GM18511 (cell line): ENCODE results near the gene ADGRA1.

Experiments used
- ATAC-seq: cut with Tn5 transposase; IDR thresholded peaks from one replicate; pipeline ENCODE4 v1.9.1; 2021; ENCODE audit warnings: mild to moderate bottlenecking, moderate library complexity; ENCODE audit not compliant: unreplicated experiment

Gene ADGRA1

DNA sequence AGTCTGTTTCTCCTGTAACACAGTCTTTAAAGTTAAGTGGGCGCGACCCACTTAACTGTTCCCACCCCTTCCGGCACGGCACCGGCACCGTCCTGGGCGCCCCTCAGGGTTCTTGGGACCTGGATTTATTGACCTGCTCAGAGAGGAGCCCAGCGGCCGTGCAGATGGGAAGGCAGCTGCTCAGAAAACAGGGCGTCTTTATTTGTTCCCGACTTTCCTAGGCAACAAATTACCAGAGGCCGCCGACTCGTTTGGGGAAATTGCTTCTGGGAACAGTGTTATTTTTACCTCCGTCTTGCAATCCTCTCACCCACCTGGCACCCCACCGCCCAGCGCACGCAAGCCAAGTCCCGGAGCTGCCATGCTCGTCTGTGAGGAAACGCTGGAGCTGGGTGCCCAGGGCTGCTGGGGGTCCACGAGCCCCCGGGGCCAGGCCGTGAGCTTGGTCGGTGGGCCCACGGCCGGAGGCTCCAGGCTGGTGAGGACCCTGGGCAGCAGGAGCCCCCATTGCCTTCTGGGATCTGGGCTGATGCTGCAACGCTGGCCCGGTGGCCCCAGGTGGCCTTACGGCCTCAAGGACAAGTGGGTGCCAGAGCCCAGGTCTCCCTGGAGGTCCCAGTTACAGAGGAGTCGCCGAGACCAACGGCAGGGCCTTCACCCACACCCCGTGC is 14.9 kb upstream of the ADGRA1 start:
- no peak for ATAC-seq

DNA sequence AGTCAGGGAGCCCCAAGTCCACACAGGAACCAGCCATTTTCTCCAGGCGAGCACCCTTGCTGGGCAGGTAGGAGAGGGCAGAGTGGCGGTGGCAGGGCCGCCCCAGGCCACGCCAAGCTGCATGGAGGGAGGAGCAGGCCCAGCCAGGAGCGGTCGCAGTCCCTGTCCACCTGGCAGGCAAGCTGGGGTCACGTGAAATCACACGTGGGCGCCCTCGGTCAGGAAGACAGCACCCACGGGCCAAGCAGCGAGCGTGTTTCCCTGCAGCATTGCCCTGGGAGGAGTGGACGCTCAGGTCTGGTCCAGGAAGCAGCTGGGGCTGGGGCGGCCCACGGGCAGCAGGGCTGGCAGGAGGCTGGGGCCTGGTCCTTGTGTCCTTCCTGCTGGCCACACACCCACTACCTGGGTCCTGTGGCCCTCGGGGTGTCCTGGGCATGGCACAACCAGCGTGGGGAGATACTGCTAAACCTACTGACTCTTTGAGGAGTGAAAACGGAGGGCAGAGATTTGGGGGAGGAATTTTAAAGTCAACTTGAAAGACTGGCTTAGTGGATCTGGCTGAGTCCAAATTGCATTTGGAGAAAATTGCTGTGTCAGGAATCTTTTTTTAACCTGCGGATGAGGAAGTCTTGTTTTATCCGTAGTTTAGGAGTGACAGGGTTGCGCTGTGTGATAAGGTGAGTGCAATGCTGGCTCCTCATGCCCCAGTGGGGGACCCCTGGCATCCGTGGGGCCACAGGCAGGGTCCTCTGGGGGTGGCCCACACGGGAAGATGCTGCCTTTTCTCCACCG is 12.2 kb upstream of the ADGRA1 start:
- no peak for ATAC-seq

DNA sequence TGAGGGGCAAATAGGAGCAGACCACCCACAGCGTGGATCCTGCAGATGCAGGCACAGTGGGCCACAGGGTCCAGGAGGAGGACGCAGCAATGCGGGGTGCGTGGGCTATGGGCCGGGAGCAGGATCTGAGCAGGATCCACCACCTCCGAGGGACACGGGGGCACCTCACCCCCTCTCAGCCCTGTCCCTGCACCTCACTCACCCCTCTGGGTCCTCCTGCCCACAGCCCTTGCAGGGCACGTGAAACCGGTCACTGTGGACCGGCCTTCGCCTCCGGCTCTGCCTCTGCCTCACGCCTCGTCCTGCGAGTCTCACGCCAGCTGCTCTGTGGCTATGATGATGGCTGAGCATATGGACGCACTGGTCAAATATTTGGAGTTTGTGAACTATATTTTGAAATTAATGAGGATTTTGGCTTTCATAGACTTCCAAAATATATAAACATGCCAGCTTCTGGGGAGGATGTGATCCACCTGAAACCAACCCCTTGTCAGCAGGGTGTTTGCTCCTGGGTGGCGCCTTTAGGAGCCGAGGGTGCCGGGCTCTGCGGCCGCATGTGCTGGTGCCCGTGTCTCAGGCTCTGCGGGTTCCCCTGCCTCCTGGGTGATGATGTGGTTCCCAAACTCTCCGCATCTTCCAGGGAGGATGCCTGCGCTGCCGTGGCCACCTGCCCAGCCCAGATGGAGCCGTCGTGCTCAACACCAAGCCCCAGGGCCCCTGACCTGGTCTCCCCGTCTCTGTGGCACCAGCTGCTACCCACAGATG is 11.3 kb upstream of the ADGRA1 start:
- no peak for ATAC-seq

DNA sequence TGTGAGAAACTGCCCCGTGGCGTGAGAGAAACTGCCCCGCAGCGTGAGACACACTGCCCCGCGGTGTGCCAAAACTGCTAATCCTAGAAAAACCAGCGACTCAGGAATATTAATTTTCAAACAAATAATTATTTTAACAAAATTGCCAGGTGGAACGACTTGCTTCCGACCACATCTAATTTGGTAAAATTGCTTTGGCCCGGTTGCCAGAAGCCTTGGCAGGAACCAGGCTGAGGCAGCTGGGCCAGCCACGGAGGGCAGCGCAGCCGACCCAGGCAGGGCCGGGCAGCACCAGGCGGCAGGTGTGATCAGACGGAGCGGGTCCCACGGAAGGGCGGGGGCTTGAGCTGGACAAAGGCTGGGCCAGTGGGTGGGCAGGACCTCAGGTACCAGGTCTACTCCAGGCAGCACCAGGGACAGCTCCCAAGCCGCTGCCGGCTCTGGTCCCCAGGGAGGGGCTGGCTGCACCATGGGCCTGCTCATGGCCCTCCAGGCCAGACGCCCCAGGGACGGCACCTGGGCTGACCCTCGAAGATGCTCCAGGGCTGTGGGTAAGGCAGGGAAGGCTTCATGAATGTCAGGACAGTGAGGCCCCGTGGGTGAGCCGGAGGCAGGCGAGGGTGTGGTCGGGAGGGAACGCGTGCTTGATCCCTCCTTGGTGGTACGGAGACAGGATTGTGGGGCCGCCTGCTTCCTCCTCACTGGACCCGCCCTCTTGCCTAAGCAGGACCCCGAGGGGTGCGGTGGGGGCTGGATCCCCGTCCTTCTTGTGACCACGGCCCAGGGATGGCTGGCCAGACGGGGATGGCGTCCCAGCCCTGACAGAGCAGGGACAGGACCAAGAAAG is 7.7 kb upstream of the ADGRA1 start:
- ATAC-seq: no peak

DNA sequence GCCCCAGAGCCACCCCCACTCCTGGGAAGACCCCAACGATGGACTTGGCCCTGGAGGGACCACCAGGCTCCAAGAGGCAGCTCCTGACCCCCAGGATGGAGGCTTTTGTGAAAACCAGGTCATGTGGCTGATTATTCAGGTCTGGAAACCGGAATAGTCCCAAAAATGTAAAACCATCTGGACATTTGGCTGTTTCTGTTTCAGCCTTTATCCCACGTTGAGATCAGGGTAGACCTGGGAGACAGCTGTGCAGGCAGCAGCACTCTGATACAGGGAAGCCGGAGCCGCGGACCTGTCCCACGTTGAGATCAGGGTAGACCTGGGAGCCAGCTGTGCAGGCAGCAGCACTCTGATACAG is 7.1 kb upstream of the ADGRA1 start:
- no peak for ATAC-seq

DNA sequence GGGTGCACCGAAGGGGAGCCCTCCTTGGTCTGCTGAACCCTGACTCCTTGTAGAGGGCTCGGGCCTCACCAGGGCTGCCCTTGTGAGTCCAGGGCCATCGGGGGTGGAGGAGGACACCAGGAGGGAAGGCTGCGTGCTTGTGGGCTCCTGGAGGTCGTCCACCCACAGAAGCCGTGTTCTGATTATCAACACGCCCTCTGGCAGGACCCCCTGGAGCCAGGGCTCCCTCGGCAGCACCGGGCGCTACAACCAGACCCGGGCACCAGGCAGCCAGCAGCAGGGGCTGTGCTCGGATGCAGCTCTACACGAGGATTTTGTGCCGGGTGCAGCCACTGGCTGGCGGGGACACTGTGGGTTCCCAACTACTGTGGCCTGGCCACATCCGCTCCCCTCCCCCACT is 6.1 kb upstream of the ADGRA1 start:
- no peak for ATAC-seq

DNA sequence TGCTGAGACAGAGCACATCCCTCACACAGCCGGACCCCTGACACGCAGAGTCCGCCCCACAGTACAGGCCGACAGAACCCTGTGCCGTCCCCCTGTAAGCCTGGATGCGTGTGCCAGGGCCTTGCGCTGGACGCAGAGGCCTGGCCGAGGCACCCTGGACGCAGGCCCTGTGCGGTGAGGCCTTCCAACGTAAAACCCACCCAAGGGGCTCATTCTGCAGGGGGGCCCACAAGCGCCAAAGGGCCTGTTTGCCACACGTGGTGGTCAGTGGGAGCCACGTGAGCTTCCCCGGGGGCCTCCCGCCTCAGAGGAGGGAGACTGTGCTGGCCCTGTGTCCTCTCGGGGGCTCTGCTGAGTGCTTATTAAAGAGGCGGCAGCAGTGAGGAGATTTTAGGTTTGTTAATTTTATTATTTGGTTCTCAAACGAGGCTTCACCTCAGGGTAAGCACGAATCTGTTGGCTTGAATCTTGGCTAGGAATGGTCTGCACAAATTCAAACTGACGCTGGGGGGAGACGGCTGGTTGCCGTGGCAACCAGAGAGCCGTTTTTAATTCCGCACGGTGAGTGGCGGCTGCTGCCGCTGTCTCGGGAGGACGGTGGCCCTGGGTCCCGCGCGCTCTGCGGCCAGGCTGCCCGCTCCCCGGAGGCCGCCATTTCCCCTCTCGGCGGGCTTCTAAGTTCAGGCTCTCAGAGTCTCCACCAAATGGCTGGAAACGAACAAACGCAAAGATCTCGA is 4.9 kb upstream of the ADGRA1 start:
- no peak for ATAC-seq

DNA sequence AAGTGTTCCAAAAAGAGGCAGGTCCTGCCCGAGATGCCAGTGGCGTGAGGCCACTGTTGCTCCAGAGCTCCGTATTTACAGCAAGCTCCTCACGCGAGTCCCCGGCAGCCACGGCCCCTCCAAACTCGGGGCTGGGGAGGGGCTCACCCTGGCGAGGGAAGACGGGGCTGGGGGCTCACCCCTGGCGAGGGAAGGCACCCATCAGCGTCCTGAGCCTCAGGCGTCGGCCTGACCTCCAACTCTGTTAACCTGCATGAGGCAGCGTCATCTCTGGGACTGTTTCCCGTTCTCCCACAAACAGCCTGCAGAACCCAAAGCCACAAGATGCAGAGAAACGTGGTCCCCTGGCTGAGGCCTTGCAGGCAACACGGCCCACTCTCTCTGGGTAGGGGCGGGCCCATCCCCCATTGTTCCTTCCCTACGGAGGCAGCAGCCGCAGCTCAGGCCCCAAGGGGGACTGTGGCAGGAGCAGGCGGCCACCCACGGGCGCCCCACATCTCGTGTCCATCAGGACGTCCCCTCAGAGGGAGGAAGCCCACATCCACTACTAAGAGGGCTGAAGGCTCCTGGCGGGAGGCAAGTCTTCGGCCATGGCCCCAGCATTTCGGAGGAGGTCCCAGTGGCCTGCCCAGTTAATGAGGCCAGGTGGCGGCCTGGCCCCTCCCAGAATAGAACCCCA is 4.2 kb upstream of the ADGRA1 start:
- ATAC-seq: no peak

DNA sequence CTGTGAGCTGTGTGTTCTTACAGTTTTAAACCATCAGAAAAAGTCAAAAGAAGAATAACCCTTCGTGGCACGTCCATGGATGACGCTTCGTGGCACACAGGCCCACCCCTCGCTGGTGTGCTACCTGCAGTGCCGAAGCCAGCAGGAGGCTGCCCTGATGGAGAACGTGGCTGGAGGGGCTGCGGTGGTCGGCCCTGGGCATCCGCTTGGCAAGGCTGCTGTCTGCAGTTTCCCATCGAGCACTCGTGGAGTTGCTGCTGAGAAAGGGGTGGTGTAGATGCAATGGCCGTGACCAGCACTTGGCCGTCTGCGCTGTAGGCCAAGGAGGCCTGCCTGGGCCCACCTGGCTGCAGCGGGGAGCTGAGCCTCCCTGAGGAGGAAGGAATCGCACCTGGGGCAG is 3.2 kb upstream of the ADGRA1 start:
- ATAC-seq: no peak

DNA sequence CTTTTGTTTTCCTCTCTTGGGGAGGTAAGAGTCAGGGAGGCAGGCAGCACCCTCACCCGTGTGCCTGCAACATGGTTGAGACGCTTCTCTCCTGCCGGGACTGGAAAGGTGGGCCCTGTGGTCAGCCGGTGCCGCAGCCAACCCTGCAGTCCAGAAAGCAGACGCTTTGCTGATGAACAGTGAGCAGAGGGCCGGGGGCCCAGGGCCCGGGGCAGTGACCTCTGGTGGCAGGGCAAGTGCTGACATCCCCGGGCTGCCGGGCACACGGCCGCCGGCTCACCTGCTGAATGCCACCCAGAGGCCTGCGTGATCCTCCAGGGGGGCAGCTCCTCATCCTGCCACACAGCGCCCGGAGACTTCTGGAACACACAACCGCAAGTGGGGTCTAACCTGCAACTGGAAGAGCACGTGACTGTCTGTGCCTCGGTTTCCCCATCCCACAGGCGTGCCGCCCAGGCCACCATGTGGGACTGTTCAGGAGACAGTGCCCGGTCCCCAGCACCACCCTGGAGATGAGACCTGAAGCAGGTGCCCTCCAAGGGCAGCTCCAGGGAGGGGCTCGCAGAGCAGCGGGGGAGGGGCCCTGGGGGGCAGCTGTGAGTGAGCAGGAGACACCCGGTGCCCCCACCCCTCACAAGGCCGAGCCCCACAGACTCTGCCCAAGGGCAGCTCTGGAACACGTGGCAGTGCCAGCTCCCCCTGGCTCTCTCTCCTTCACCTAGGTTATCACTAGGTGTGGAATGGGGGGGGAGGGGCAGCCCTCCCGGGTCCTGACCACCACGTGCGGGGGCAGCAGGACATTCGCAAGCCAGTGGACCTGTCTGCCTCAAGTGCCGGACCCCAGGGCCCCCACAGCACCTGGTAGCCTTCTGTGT is 2.2 kb upstream of the ADGRA1 start:
- no peak for ATAC-seq

DNA sequence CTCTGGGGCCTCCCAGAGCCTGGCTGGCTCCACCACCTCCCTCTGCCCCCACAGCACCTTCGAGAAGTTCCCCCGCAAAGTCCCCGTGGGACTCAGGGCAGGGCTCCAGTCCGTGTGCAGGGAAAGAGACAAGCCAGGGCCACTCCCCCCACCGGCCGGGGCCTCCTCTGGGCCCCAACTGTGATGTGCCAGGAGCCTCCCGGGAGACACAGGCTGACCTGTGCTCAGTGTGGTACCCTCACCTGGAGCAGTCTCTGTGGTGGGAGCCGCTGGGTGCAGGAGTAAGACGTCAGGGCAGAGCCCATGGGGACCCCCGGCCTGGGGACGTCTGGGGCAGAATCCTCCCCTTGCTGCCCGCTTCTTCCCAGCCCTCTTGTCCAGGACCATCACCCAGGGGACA is 1.5 kb upstream of the ADGRA1 start:
- ATAC-seq: no peak

DNA sequence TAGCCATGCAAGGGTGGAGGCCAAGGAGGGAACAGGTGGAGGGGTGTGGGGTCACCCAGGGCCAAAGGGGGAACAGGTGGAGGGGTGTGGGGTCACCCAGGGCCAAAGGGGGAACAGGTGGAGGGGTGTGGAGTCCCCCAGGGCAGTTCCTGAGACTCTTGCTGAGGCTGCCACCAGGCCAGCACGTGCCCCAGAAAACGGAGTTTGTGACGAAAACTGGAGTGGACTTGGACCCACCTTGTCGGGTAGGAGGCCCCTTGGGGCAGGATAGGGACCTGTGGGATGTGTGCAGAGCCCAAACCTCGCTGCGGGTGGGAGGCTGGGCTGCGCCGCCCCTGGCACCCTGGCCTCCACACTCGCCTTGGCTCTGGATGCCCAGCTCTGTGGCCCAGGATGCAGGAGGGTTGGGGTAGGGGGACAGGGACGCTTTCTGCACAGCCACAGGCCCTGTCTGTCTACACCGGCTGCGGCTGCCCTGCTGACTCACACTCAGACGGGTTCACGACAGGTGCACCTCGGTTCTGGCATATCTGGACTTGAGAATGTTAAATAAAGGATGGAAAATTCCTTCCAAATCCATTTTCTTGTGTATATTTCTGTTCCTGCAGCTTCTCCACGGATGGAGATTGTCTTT is 562 bp upstream of the ADGRA1 start:
- ATAC-seq: no peak

DNA sequence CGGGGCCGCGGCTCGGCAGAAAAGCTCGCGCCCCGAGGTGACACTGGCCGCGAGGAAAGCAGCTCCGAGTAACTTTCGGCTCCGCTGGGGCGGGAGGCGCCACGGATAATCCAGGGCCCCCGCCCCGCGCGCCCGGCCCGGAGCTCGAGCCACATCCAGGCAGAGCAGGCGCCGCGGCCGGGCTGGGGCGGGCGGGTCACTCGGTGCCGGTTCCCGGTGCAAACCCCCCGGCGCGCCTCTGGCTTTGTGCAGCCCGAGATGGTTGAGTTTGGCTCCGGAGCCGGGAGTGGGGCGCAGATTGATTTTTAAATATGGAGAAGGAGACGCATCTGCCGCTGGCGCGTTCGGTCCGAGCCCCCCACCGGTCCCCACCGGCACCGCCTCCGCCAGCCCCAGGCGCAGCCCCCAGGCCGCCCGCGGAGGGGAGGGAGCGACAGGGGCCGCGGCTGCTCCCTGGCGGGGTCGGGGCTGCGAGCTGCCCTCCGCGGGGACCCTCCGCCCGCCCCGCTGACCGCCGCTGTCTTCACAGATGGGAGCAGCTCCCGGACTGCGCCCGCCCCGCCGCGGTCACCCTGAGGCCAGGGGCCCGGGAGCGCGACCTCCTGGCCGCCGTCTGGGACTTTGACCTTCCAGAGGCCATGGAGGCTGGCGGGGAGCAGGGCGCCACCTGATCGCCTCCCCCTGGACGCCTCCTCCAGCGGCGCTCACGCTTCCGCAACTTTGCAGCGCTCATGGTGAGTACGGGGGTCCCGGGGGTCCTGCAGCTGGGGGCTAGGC is 643 bp downstream of the ADGRA1 start:
- ATAC-seq: no peak

DNA sequence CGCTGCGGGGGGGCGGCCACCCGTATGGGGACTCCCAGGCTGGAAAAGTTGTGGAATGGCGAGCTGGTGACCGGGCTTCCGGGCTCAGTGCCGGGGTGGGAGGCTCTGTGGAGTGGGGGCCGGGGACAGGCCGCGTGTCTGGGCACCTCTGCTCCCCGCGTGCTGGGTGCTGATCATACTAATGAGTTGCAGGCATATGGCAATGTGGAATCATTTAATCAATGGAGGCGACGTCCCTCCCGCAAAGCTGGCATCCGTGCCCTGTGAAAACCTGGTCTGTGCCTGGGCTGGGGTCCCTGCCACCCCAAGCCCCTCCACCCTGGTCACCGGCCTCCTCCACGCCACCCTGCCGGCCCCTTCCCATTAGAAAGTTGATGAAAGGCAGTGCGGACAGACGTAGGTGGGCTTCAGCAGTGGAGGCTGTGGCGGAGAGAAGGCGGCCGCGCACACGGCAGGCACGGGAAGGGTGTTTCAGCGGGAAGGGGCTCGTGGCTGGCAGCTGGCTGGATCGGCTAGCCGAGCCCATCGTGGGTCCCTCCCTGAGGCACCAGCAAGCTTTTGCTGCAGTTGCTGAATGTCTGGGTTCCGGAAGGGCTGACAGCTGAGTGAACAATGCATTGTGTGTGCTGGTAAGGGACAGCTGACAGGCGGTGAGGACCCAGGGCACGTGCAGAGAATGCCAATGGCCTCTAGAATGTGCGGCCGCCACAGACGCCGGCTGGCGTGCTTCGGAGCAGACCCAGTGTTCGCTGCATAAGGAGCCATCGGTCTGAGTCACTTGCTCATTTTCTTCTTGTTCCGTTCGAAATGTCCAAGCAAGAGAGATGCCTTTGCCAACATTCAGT is 1.5 kb downstream of the ADGRA1 start:
- ATAC-seq: no peak

DNA sequence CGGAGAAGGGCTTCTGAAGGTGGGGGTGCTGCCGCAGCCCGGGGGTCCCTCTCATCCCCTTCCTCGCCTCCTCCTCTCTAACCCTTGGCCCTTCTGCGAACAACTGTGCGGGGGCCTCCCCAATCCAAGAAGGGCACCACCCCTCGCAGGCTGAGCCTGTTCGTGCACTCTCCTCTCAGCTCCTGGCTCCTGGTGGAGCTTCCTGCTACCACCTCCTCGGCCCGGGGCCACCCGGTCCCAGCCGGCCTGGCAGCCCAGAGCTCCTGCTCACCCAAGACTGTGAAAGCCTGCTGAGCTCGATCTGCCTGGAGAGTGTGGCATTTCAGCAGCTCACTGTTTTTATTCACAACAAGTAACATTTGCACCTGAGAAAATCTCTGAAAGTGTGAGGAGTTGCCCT is 2.4 kb downstream of the ADGRA1 start:
- no peak for ATAC-seq

DNA sequence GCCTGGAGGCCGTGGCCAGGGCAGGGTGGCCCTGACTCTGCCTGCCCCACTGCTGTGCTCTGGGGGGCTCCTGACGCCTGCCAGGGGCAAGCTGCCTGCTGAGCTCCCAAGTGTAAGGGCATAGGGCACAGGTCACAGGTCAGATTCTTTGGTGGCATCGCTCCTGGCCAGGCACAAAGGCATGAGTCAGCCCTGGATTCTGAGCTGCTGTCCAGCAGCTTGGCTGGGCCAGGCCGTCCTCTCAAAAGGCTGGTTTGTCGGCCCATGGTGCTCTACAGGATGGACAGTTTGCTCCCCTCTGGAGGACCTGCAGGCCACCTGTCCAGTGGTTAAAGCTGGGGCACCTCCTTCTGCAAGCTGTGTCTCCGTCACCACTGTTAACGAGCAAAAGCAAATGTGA is 2.9 kb downstream of the ADGRA1 start:
- no peak for ATAC-seq

DNA sequence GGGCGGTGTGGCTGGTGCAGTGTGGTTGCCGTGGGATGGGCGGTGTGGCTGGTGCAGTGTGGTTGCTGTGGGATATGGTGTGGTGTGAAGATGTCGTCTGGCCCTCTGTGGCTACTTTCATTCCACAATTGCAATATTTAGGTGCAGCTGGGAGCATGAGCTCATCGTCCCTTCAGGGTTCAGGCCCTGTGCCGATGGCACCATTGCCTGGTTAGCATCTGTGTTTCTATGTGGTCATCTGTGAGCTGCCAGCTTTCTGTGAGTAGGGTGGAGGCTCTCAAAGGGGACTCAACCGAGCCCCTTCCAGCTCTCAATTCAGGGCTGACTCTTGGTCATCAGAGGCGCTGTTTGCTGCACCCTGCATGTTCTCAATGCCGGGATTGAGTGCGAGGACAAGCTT is 3.6 kb downstream of the ADGRA1 start:
- no peak for ATAC-seq
